Activated naive CD4-positive, alpha-beta T cell treated with anti-CD3 and anti-CD28 coated beads for 36 hours (primary cell): ENCODE data around the gene ZFC3H1. TPM values are rescaled to one million over a fixed set of nuclear protein-coding genes. Genes with fewer than 3 reads are reported as not detected.

ENCODE experiments used
- CTCF ChIA-PET: fragments of 350-600 bp; sonication (Branson Sonifier 250); formaldehyde crosslinking; loops from one replicate; lab custom pipeline; 2021; ENCODE audit warnings: antibody characterized with exemption; lab: Charles Lee
- DNase-seq: peaks from one replicate; pipeline ENCODE4 v3.0.0-alpha.2; 2020
- H3K27ac Mint-ChIP-seq: one replicate; pipeline ENCODE4 v1.8.0; 2021; ENCODE audit warnings: mild to moderate bottlenecking, mixed read lengths
- H3K27me3 Mint-ChIP-seq: one replicate; pipeline ENCODE4 v1.8.0; 2021; ENCODE audit warnings: low read depth, mixed read lengths
- H3K36me3 Mint-ChIP-seq: one replicate; pipeline ENCODE4 v1.8.0; 2021; ENCODE audit warnings: low read depth, mixed read lengths
- H3K4me1 Mint-ChIP-seq: one replicate; pipeline ENCODE4 v1.8.0; 2021; ENCODE audit warnings: low read depth, mixed read lengths
- H3K4me3 Mint-ChIP-seq: one replicate; pipeline ENCODE4 v1.8.0; 2021; ENCODE audit warnings: mild to moderate bottlenecking, moderate library complexity, mixed read lengths
- H3K9me3 Mint-ChIP-seq: one replicate; pipeline ENCODE4 v1.8.0; 2021; ENCODE audit warnings: mixed read lengths
- intact Hi-C: fragments of 100-400 bp; cut with micrococcal nuclease; formaldehyde crosslinking; loops from one replicate; pipeline ENCODE4 v1.15.1; 2023
- total RNA-seq, 2 experiments: library from RNA; stranded (reverse); gene quantifications; one replicate each; pipeline ENCODE4 v1.2.3, GENCODE V29; 2021

ZFC3H1 gene
- total RNA-seq, 2 experiments from 2014 or later = 56.9 to 62.6 TPM

GRCh38 chr12:71626768-71627167 lies 36.9 kb downstream of the ZFC3H1 start:
- CTCF ChIA-PET = interaction anchor here (0.7 to 3.5 kb wide), 5 partner anchors 11 to 214 kb away, joined by 3 to 33 read pairs (median 4); no protein-coding TSS in a partner anchor
- no peaks in the 10 kb centered on the region for H3K27me3 Mint-ChIP-seq
- no peak for DNase-seq
- H3K9me3 Mint-ChIP-seq = no peaks in the 10 kb centered on the region
- H3K36me3 Mint-ChIP-seq = peaks cover 40% of the 10 kb centered on the region
- no peak overlapping the region for H3K27ac Mint-ChIP-seq
- intact Hi-C loops = no loop called here
- H3K4me3 Mint-ChIP-seq = no peak overlapping the region
- peaks cover 23% of the 10 kb centered on the region for H3K4me1 Mint-ChIP-seq

- Mint-ChIP-seq H3K4me1 (peaks cover 24% of the 10 kb centered on the region), H3K27ac (no peak overlapping the region), H3K4me3 (no peak overlapping the region), H3K36me3 (peaks cover 46% of the 10 kb centered on the region), H3K9me3 (no peaks in the 10 kb centered on the region), H3K27me3 (no peaks in the 10 kb centered on the region)
- intact Hi-C loops = no loop called here
- CTCF ChIA-PET = interaction anchor here (1.0 to 3.5 kb wide), 4 partner anchors 11 to 214 kb away, joined by 3 to 33 read pairs (median 3); no protein-coding TSS in a partner anchor
- DNase-seq = no peak
Observed at GRCh38 chr12:71626098-71626497, 37.5 kb downstream of the ZFC3H1 start.

GRCh38 chr12:71625476-71625875 lies 38.2 kb downstream of the ZFC3H1 start:
- no peak for DNase-seq
- no peaks in the 10 kb centered on the region for H3K27me3 Mint-ChIP-seq
- CTCF ChIA-PET = interaction anchor here (1.0 to 3.5 kb wide), 3 partner anchors 12 to 215 kb away, joined by 3 to 33 read pairs (median 3); no protein-coding TSS in a partner anchor
- peaks cover 49% of the 10 kb centered on the region for H3K36me3 Mint-ChIP-seq
- no peaks in the 10 kb centered on the region for H3K9me3 Mint-ChIP-seq
- intact Hi-C loops = loop anchor here (2.0 kb wide), 1 partner anchor 15 kb away; no protein-coding TSS in a partner anchor
- H3K4me3 Mint-ChIP-seq = no peak overlapping the region
- no peak overlapping the region for H3K27ac Mint-ChIP-seq
- H3K4me1 Mint-ChIP-seq = peaks cover 22% of the 10 kb centered on the region

GRCh38 chr12:71621938-71622337 lies 41.7 kb downstream of the ZFC3H1 start:
- no peak overlapping the region for H3K4me3 Mint-ChIP-seq
- H3K36me3 Mint-ChIP-seq = peaks cover 53% of the 10 kb centered on the region
- peak overlapping the region; percentile 64 for H3K27ac Mint-ChIP-seq
- peaks cover 12% of the 10 kb centered on the region for H3K4me1 Mint-ChIP-seq
- intact Hi-C loops = no loop called here
- no peak for DNase-seq
- H3K27me3 Mint-ChIP-seq = no peaks in the 10 kb centered on the region
- CTCF ChIA-PET = interaction anchor here (0.8 to 1.3 kb wide), 2 partner anchors 14 to 126 kb away, joined by 3 to 5 read pairs; no protein-coding TSS in a partner anchor
- H3K9me3 Mint-ChIP-seq = no peaks in the 10 kb centered on the region

- Mint-ChIP-seq H3K27me3 (no peaks in the 10 kb centered on the region), H3K4me3 (no peak overlapping the region), H3K9me3 (no peaks in the 10 kb centered on the region), H3K27ac (peak overlapping the region; percentile 77), H3K36me3 (peaks cover 60% of the 10 kb centered on the region), H3K4me1 (peaks cover 24% of the 10 kb centered on the region)
- CTCF ChIA-PET = no interaction called here
- no peak for DNase-seq
- intact Hi-C loops = loop anchor here (2.0 kb wide), 1 partner anchor 15 kb away; no protein-coding TSS in a partner anchor
Observed at GRCh38 chr12:71610031-71610795, 53.4 kb downstream of the ZFC3H1 start.

GRCh38 chr12:71607494-71608330 lies 55.9 kb downstream of the ZFC3H1 start:
- Mint-ChIP-seq H3K27me3 (no peaks in the 10 kb centered on the region), H3K36me3 (peaks cover 47% of the 10 kb centered on the region), H3K4me1 (peaks cover 24% of the 10 kb centered on the region), H3K9me3 (no peaks in the 10 kb centered on the region), H3K4me3 (no peak overlapping the region), H3K27ac (no peak overlapping the region)
- CTCF ChIA-PET = no interaction called here
- DNase-seq = no peak
- intact Hi-C loops = no loop called here

GRCh38 chr12:71605039-71605438 lies 58.6 kb downstream of the ZFC3H1 start:
- CTCF ChIA-PET = interaction anchor here (0.5 to 1.3 kb wide), 4 partner anchors 10 to 408 kb away, joined by 3 to 5 read pairs (median 3); no protein-coding TSS in a partner anchor
- Mint-ChIP-seq H3K4me3 (no peak overlapping the region), H3K4me1 (peaks cover 4% of the 10 kb centered on the region), H3K36me3 (peaks cover 29% of the 10 kb centered on the region), H3K9me3 (no peaks in the 10 kb centered on the region), H3K27me3 (no peaks in the 10 kb centered on the region), H3K27ac (no peak overlapping the region)
- intact Hi-C loops = no loop called here
- DNase-seq = no peak

- Mint-ChIP-seq H3K36me3 (peaks cover 17% of the 10 kb centered on the region), H3K4me3 (no peak overlapping the region), H3K27me3 (no peaks in the 10 kb centered on the region), H3K9me3 (peaks cover 5% of the 10 kb centered on the region), H3K4me1 (peaks cover 2% of the 10 kb centered on the region), H3K27ac (no peak overlapping the region)
- DNase-seq = no peak
- intact Hi-C loops = no loop called here
- CTCF ChIA-PET = no interaction called here
Observed at GRCh38 chr12:71602761-71603577, 60.7 kb downstream of the ZFC3H1 start.

GRCh38 chr12:71601546-71601945 lies 62.1 kb downstream of the ZFC3H1 start:
- CTCF ChIA-PET = no interaction called here
- H3K4me3 Mint-ChIP-seq = no peak overlapping the region
- no peaks in the 10 kb centered on the region for H3K4me1 Mint-ChIP-seq
- DNase-seq = no peak
- no peaks in the 10 kb centered on the region for H3K27me3 Mint-ChIP-seq
- intact Hi-C loops = no loop called here
- H3K9me3 Mint-ChIP-seq = peaks cover 5% of the 10 kb centered on the region
- no peak overlapping the region for H3K27ac Mint-ChIP-seq
- peaks cover 4% of the 10 kb centered on the region for H3K36me3 Mint-ChIP-seq

GRCh38 chr12:71599210-71599609 lies 64.4 kb downstream of the ZFC3H1 start:
- H3K9me3 Mint-ChIP-seq = peaks cover 5% of the 10 kb centered on the region
- H3K27me3 Mint-ChIP-seq = peaks cover 9% of the 10 kb centered on the region
- CTCF ChIA-PET = interaction anchor here (1.0 to 1.2 kb wide), 2 partner anchors 37 to 148 kb away, joined by 3 read pairs; no protein-coding TSS in a partner anchor
- no peak for DNase-seq
- no peak overlapping the region for H3K27ac Mint-ChIP-seq
- intact Hi-C loops = no loop called here
- H3K36me3 Mint-ChIP-seq = no peaks in the 10 kb centered on the region
- H3K4me3 Mint-ChIP-seq = no peak overlapping the region
- H3K4me1 Mint-ChIP-seq = no peaks in the 10 kb centered on the region

GRCh38 chr12:71594214-71594948 lies 69.3 kb downstream of the ZFC3H1 start:
- Mint-ChIP-seq H3K4me3 (no peak overlapping the region), H3K4me1 (no peaks in the 10 kb centered on the region), H3K27me3 (peaks cover 30% of the 10 kb centered on the region), H3K36me3 (no peaks in the 10 kb centered on the region), H3K27ac (no peak overlapping the region), H3K9me3 (peaks cover under 1% of the 10 kb centered on the region)
- no peak for DNase-seq
- CTCF ChIA-PET = interaction anchor here (1.3 kb wide), 1 partner anchor 11 kb away, joined by 3 read pairs; no protein-coding TSS in a partner anchor
- intact Hi-C loops = no loop called here
